NCI-H524 (cell line): ENCODE measurements around the gene JAG2.

Source experiments
- DNase-seq, 2 experiments: peaks; one replicate each; lab custom pipeline; 2025; lab: John Stamatoyannopoulos, UW

Gene JAG2

GRCh38 chr14:105139831-105140239 is 28.7 kb downstream of the JAG2 start:
- no peak for DNase-seq

GRCh38 chr14:105139212-105139825 is 29.3 kb downstream of the JAG2 start:
- DNase-seq, result no peak

GRCh38 chr14:105138551-105139111 is 29.9 kb downstream of the JAG2 start:
- DNase-seq, result no peak

- DNase-seq, result no peak
Measured at GRCh38 chr14:105138021-105138541, 30.5 kb downstream of the JAG2 start.

- no peak for DNase-seq
Measured at GRCh38 chr14:105137481-105138020, 31.0 kb downstream of the JAG2 start.

GRCh38 chr14:105136401-105137322 is 31.9 kb downstream of the JAG2 start:
- no peak for DNase-seq

GRCh38 chr14:105135700-105136395 is 32.7 kb downstream of the JAG2 start:
- DNase-seq, result no peak

- DNase-seq, result no peak
Measured at GRCh38 chr14:105132921-105133654, 35.5 kb downstream of the JAG2 start.

GRCh38 chr14:105131241-105131640 is 37.3 kb downstream of the JAG2 start:
- DNase-seq, result no peak

GRCh38 chr14:105128059-105128458 is 40.5 kb downstream of the JAG2 start:
- no peak for DNase-seq

GRCh38 chr14:105126981-105127329 is 41.6 kb downstream of the JAG2 start:
- no peak for DNase-seq

- no peak for DNase-seq
Measured at GRCh38 chr14:105126126-105126980, 42.2 kb downstream of the JAG2 start.

- no peak for DNase-seq
Measured at GRCh38 chr14:105124823-105125222, 43.8 kb downstream of the JAG2 start.

GRCh38 chr14:105123981-105124765 is 44.4 kb downstream of the JAG2 start:
- DNase-seq, result no peak

GRCh38 chr14:105123064-105123665 is 45.4 kb downstream of the JAG2 start:
- no peak for DNase-seq

GRCh38 chr14:105120056-105120455 is 48.5 kb downstream of the JAG2 start:
- DNase-seq, result no peak

- DNase-seq, result no peak
Measured at GRCh38 chr14:105119408-105120025, 49.1 kb downstream of the JAG2 start.

GRCh38 chr14:105118646-105119407 is 49.7 kb downstream of the JAG2 start:
- DNase-seq, result no peak
